DOHH2 (cell line): ENCODE data around the gene GOLGA3.

ENCODE experiments used
- H3F3A ChIP-seq: fragments of 200-600 bp; sonication (generic), shearing (Covaris generic); 2 replicates; pipeline ENCODE4 v1.6.0; 2016; ENCODE audit warnings: antibody characterized with exemption, mild to moderate bottlenecking; ENCODE audit not compliant: control insufficient read depth, insufficient read depth
- H3K27ac ChIP-seq: fragments of 200-600 bp; sonication (generic); 2 replicates; pipeline ENCODE4 v1.5.1; 2014; ENCODE audit warnings: low read depth, mild to moderate bottlenecking, low read length, moderate library complexity
- H3K27me3 ChIP-seq: fragments of 200-600 bp; sonication (generic); 2 replicates; pipeline ENCODE4 v1.6.1; 2014; ENCODE audit warnings: mild to moderate bottlenecking, low read length, mixed read lengths; ENCODE audit not compliant: control insufficient read depth
- H3K36me3 ChIP-seq: fragments of 200-600 bp; sonication (generic); 2 replicates; pipeline ENCODE4 v1.6.1; 2014; ENCODE audit warnings: mild to moderate bottlenecking, low read length, moderate library complexity, mixed read lengths; ENCODE audit not compliant: control insufficient read depth
- H3K4me1 ChIP-seq: fragments of 200-600 bp; sonication (generic); 2 replicates; pipeline ENCODE4 v1.6.1; 2014; ENCODE audit warnings: mild to moderate bottlenecking, low read length, mixed read lengths; ENCODE audit not compliant: control insufficient read depth
- H3K4me2 ChIP-seq: fragments of 200-600 bp; sonication (generic); 2 replicates; pipeline ENCODE4 v1.6.0; 2014; ENCODE audit warnings: mild to moderate bottlenecking, low read length, moderate library complexity
- H3K4me3 ChIP-seq: fragments of 200-600 bp; sonication (generic); 2 replicates; pipeline ENCODE4 v1.5.1; 2014; ENCODE audit warnings: mild to moderate bottlenecking, low read length, mixed read lengths
- H3K79me2 ChIP-seq: fragments of 200-600 bp; sonication (generic); 2 replicates; pipeline ENCODE4 v1.6.1; 2014; ENCODE audit warnings: mild to moderate bottlenecking, low read length, mixed read lengths; ENCODE audit not compliant: control insufficient read depth
- H3K9me2 ChIP-seq: fragments of 200-600 bp; sonication (generic); replicated peaks from 2 replicates; pipeline ENCODE4 v1.6.1; 2014; ENCODE audit warnings: mild to moderate bottlenecking, low read length, mixed read lengths; ENCODE audit not compliant: control insufficient read depth
- H3K9me3 ChIP-seq: fragments of 200-600 bp; sonication (generic); 2 replicates; pipeline ENCODE4 v1.6.1; 2014; ENCODE audit warnings: antibody characterized with exemption, low read length, mixed read lengths; ENCODE audit not compliant: control insufficient read depth, insufficient read depth
- H4K20me1 ChIP-seq: fragments of 200-600 bp; sonication (generic); 2 replicates; pipeline ENCODE4 v1.6.0; 2014; ENCODE audit warnings: low read depth, mild to moderate bottlenecking, antibody characterized with exemption, low read length, moderate library complexity; ENCODE audit not compliant: control insufficient read depth, insufficient read depth
- EZH2phosphoT487 ChIP-seq: fragments of 200-600 bp; sonication (generic); IDR thresholded peaks from 2 replicates; pipeline ENCODE4 v1.6.1; 2017; ENCODE audit warnings: borderline replicate concordance, mild to moderate bottlenecking, antibody characterized with exemption, low read length, moderate library complexity, mixed read lengths
- TF ChIP-seq, protein P1 (sequence below): fragments of 200-600 bp; sonication (generic); IDR thresholded peaks from one replicate; pipeline ENCODE4 v1.5.1; 2014; ENCODE audit warnings: antibody characterized with exemption, mild to moderate bottlenecking, low read depth, low read length; ENCODE audit not compliant: poor library complexity, severe bottlenecking

Gene GOLGA3

DNA sequence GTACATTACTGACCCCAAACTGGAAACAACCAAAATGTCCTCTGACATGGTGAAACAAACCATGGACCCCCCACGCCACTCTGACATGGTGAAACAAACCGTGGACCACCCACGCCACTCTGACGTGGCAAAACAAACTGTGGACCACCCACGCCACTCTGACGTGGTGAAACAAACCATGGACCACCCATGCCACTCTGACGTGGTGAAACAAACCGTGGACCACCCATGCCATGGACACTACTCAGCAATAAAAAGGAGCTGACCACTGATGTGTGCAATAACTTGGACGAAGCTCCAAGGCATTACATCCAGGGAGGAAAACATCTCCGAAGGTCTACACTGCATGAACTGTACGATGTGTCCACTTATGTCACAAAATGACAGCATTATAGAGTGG is 3.1 kb upstream of the GOLGA3 start:
- H4K20me1 ChIP-seq = no peaks in the 10 kb centered on the region
- H3K4me1 ChIP-seq = peaks cover 42% of the 10 kb centered on the region
- no peaks in the 10 kb centered on the region for H3K9me2 ChIP-seq
- TF ChIP-seq EZH2phosphoT487 = no peak
- TF ChIP-seq, protein P1, sequence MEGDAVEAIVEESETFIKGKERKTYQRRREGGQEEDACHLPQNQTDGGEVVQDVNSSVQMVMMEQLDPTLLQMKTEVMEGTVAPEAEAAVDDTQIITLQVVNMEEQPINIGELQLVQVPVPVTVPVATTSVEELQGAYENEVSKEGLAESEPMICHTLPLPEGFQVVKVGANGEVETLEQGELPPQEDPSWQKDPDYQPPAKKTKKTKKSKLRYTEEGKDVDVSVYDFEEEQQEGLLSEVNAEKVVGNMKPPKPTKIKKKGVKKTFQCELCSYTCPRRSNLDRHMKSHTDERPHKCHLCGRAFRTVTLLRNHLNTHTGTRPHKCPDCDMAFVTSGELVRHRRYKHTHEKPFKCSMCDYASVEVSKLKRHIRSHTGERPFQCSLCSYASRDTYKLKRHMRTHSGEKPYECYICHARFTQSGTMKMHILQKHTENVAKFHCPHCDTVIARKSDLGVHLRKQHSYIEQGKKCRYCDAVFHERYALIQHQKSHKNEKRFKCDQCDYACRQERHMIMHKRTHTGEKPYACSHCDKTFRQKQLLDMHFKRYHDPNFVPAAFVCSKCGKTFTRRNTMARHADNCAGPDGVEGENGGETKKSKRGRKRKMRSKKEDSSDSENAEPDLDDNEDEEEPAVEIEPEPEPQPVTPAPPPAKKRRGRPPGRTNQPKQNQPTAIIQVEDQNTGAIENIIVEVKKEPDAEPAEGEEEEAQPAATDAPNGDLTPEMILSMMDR = no peak
- no peak overlapping the region for H3K4me3 ChIP-seq
- no peaks in the 10 kb centered on the region for H3K9me3 ChIP-seq
- 0 out of 2 replicates have a peak, but pooled peaks cover 4% of the 10 kb centered on the region for H3F3A ChIP-seq
- no peak overlapping the region for H3K27ac ChIP-seq
- H3K36me3 ChIP-seq = peaks cover 18% of the 10 kb centered on the region
- peaks cover 19% of the 10 kb centered on the region for H3K79me2 ChIP-seq
- no peaks in the 10 kb centered on the region for H3K27me3 ChIP-seq
- H3K4me2 ChIP-seq = no peak overlapping the region

DNA sequence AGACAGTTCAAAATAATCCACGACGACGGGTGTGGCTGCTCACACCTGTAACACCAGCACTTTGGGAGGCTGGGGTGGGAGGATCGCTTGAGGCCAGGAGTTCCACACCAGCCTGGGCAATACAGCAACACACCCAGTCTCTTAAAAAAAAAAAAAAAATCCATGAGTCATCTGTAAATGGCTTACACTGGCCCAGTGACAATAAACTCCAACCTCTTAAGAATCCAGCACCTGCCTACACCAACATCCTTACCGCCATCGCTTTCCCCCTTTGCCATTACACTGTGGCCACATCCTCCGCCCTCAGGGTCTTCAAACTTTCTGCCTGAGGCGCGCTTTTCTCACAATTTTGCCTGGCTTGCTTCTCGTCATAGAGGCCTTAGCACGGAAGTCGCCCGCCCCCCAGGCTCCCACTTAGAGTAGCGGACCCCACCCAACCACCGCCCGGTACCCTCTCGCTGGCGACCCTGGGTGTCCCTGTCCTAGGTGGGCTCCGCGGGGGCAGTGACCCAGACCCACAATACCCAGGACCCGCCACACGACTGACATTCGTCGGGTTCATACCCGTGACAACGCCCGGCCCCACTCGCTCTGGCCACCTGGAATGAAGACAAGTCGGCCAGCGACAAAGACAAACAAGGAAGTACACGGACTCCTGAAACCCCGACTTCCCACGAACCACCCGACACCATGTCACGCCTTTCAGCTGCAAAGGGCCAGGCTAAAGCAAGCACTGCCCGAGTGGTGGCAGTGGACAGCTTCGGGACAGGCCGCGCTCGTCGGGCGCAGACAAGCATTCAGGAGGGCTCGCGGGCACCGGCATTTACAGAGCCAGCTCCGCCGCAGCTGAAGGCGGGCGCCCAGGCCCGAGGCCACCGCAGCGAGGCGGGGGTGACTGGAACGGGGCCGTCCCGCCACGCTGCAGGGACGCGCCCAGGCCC is 636 bp downstream of the GOLGA3 start:
- peak overlapping the region; percentile 91 for H3K4me2 ChIP-seq
- H3K36me3 ChIP-seq = peaks cover 50% of the 10 kb centered on the region
- H3K9me3 ChIP-seq = no peaks in the 10 kb centered on the region
- peak overlapping the region; percentile 90 for H3K4me3 ChIP-seq
- peaks cover 49% of the 10 kb centered on the region for H3K4me1 ChIP-seq
- no peaks in the 10 kb centered on the region for H3K9me2 ChIP-seq
- peaks cover 8% of the 10 kb centered on the region; the same call in 1 of the 2 replicates for H3F3A ChIP-seq
- H3K27me3 ChIP-seq = no peaks in the 10 kb centered on the region
- H4K20me1 ChIP-seq = no peaks in the 10 kb centered on the region
- peak overlapping the region; percentile 75 for H3K27ac ChIP-seq
- H3K79me2 ChIP-seq = peaks cover 56% of the 10 kb centered on the region
- TF ChIP-seq, protein P1 = no peak
- no peak for TF ChIP-seq EZH2phosphoT487

DNA sequence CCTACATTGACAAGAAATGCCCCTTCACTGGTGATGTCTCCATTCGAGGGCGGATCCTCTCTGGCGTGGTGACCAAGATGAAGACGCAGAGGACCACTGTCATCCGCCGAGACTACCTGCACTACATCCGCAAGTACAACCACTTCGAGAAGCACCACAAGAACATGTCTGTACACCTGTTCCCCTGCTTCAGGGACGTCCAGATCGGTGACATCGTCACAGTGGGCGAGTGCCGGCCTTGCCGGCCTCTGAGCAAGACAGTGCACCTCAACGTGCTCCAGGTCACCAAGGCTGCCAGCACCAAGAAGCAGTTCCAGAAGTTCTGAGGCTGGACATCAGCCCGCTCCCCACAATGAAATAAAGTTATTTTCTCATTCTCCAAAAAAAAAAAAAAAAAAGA is 2.8 kb downstream of the GOLGA3 start:
- Histone ChIP-seq H3K9me2 (no peaks in the 10 kb centered on the region), H3F3A (peaks cover 20% of the 10 kb centered on the region), H3K36me3 (peaks cover 68% of the 10 kb centered on the region), H3K27me3 (no peaks in the 10 kb centered on the region), H3K79me2 (peaks cover 72% of the 10 kb centered on the region), H4K20me1 (no peaks in the 10 kb centered on the region), H3K9me3 (no peaks in the 10 kb centered on the region), H3K4me2 (no peak overlapping the region), H3K27ac (no peak overlapping the region), H3K4me1 (peaks cover 71% of the 10 kb centered on the region), H3K4me3 (no peak overlapping the region)
- TF ChIP-seq EZH2phosphoT487 = no peak
- TF ChIP-seq, protein P1 = no peak
